Transverse colon (tissue), 4 donors: Measurements from ENCODE around the gene MEP1A. TPM values are rescaled to one million over a fixed set of nuclear protein-coding genes. Genes with fewer than 3 reads are reported as not detected.

Experiments used
- DNase-seq: peaks from one replicate; pipeline ENCODE4 v3.0.0-alpha.2; 2019
- H3K27ac ChIP-seq, 4 donors: fragments of 200-600 bp; sonication (generic); 2 replicates each; pipeline ENCODE4 v1.5.1; 2016 to 2018; ENCODE audit warnings: inconsistent platforms in 4 of 4
- H3K27me3 ChIP-seq: fragments of 200-600 bp; sonication (generic); 2 replicates; pipeline ENCODE4 v1.5.1; 2017; ENCODE audit warnings: inconsistent platforms
- H3K36me3 ChIP-seq, 4 donors: fragments of 200-600 bp; sonication (generic); 2 replicates each; pipeline ENCODE4 v1.5.1; 2017 to 2019; ENCODE audit warnings: inconsistent platforms in 4 of 4
- H3K4me1 ChIP-seq, 4 donors: fragments of 200-600 bp; sonication (generic); 2 replicates each; pipeline ENCODE4 v1.5.1; 2017 to 2020; ENCODE audit warnings: inconsistent platforms in 4 of 4
- H3K4me3 ChIP-seq, 4 donors: fragments of 200-600 bp; sonication (generic); 1 replicate in 1 of 4; 2 replicates in 3 of 4; pipeline versions ENCODE4 v1.5.1 to v1.6.1; 2017 to 2019; ENCODE audit warnings: inconsistent platforms in 4 of 4
- H3K9me3 ChIP-seq, 2 donors: fragments of 200-600 bp; sonication (generic); 2 replicates each; pipeline ENCODE4 v1.5.1; 2017 to 2019; ENCODE audit warnings: inconsistent platforms in 2 of 2
- EP300 ChIP-seq: sonication (generic); formaldehyde crosslinking; IDR thresholded peaks from one replicate; pipeline ENCODE4 v1.6.1; 2017; ENCODE audit warnings: antibody characterized with exemption, low read depth
- POLR2A ChIP-seq: fragments of 450-650 bp; IDR thresholded peaks from one replicate; pipeline ENCODE4 v1.6.1; 2016; ENCODE audit warnings: antibody characterized with exemption, mild to moderate bottlenecking, moderate library complexity
- POLR2AphosphoS5 ChIP-seq, 3 donors: sonication (generic); formaldehyde crosslinking; IDR thresholded peaks; one replicate each; pipeline ENCODE4 v1.6.1; 2016; ENCODE audit warnings: antibody characterized with exemption in 3 of 3
- WGBS, 2 donors: methylation state at CpG; one replicate each; pipeline ENCODE4 v1.1.5; 2018; ENCODE audit warnings: low coverage in 1 of 2; 5-methylcytosine and 5-hydroxymethylcytosine counted together
- in situ Hi-C, 4 donors: fragments of 200-750 bp; cut with MboI; loops; one replicate each; pipeline versions ENCODE4 v1.15.0 to v1.15.1; 2017; ENCODE audit warnings: low sequenced_read_pairs in 3 of 4, low pct_ligation_motif_present in 1 of 4, low pct_unique_long_range_greater_than_20kb in 1 of 4
- intact Hi-C: fragments of 100-400 bp; cut with DNase I; formaldehyde crosslinking; loops from one replicate; pipeline ENCODE4 v1.15.1; 2023; ENCODE audit warnings: low total_unique reads
- total RNA-seq, 4 donors: library from RNA; depleted of rRNA; stranded (reverse); fragments of >200 nt; gene quantifications; one replicate each; pipeline ENCODE4 v1.1.0, GENCODE V29; 2016
- TF ChIP-seq, protein P1 (sequence below), 5 experiments: fragments of 200-600 bp in 3 of 5; fragments of 450-650 bp in 2 of 5; sonication (generic) in 3 of 5; IDR thresholded peaks; 1 replicate in 2 of 5; 2 replicates in 3 of 5; pipeline ENCODE4 v1.5.1; 2016 to 2017; ENCODE audit warnings: antibody characterized with exemption in 5 of 5, inconsistent platforms in 3 of 5, mild to moderate bottlenecking in 2 of 5, moderate library complexity in 1 of 5

MEP1A gene
- total RNA-seq, 4 donors from 2014 or later, result 31.2 to 601 (median 223) TPM

DNA sequence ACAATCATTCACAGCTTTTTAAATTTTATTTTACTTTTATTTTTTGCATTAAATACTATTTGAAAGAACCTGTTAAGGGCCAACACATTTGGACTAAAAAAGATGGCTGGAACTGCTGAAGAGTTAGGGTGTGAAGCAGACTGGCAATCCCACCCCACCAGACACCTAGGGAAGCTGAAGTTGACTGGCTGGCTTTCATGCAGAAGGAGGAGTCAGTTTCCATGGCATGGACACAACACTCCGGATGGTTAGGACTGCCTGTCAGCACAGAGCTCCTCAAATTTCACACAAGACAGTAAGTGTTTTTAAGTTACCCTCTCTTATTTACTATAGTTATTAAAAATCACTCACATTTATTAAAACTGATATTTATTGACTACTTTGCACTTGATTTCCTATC, 46.5 kb upstream of the MEP1A start, which contains the start of gene ANKRD66:
ANKRD66 (plus strand) TSS at position 238 of the 400 bp plus-strand sequence. CDS start 5,016 bp downstream, outside the sequence.
- in situ Hi-C loops, result no loop called here
- no peaks in the 10 kb centered on the region for H3K9me3 ChIP-seq
- 83 to 86% methylated on average over 1 of the region's 1 CpG for WGBS, 2 donors
- H3K4me1 ChIP-seq, result no peaks in the 10 kb centered on the region
- no peak within 1 kb of the TSS for H3K4me3 ChIP-seq
- no peaks in the 10 kb centered on the region for H3K27me3 ChIP-seq
- TF ChIP-seq POLR2A (no peak), POLR2AphosphoS5 (IDR thresholded peaks at IDR 0.05) (no peak), EP300 (no peak)
- TF ChIP-seq, protein P1, sequence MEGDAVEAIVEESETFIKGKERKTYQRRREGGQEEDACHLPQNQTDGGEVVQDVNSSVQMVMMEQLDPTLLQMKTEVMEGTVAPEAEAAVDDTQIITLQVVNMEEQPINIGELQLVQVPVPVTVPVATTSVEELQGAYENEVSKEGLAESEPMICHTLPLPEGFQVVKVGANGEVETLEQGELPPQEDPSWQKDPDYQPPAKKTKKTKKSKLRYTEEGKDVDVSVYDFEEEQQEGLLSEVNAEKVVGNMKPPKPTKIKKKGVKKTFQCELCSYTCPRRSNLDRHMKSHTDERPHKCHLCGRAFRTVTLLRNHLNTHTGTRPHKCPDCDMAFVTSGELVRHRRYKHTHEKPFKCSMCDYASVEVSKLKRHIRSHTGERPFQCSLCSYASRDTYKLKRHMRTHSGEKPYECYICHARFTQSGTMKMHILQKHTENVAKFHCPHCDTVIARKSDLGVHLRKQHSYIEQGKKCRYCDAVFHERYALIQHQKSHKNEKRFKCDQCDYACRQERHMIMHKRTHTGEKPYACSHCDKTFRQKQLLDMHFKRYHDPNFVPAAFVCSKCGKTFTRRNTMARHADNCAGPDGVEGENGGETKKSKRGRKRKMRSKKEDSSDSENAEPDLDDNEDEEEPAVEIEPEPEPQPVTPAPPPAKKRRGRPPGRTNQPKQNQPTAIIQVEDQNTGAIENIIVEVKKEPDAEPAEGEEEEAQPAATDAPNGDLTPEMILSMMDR (IDR thresholded peaks at IDR 0.05), result no peak
- no peak within 1 kb of the TSS for H3K27ac ChIP-seq
- no peak for DNase-seq
- intact Hi-C loops, result no loop called here
- no peaks in the 10 kb centered on the region for H3K36me3 ChIP-seq

DNA sequence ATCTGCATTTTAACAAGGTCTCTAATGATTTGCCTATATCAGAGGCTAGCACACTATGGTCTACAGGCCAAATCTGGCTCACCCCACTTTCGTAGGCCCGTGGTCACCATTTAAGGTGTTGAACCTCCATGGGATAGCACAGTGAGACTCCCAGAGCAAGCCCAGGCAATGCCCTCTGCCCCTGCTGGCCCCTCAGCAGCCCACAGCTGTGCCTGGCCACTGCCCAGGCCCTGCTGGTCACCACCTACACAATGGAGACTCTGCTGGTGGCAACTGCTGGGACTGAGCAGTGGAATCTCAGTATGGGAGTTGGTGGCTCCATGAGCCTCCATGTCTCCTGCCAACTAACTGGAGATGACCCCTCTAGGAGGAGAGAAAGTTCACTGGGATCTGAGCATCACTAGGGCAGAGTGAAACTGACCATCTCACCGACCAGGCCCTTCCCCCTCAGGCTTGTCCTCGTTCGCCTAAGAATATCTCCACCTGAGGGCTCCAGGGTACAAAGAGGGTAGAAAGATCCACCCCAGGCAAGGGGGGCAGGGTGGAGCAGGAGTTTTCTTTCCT, 44.2 kb upstream of the MEP1A start:
- in situ Hi-C loops, result no loop called here
- H3K9me3 ChIP-seq, result no peaks in the 10 kb centered on the region

DNA sequence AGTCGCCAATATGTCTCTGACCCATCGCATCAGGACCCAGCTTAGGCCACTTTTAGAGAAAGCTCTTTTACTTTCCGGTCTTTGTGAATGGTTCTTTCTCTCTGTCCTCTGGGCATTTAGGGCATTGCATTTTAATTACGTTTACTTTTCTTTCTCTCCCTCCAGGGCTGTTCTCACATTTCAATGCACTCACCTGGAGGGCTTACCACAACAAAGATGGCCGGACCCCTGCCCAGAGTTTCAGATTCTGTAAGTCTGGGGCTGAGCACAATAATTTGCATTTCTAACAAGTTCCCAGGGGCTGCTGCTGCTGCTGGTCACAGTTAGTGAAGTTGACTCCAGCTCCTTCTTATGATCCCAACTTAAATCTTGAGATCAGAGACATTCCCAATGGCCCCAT, 43.5 kb upstream of the MEP1A start:
- H3K27ac ChIP-seq, result no peak overlapping the region
- DNase-seq, result no peak
- intact Hi-C loops (no loop called here), in situ Hi-C loops (no loop called here)
- WGBS, 2 donors, result 82 to 96% methylated on average over 3 to 5 of the region's 5 CpGs
- no peak for TF ChIP-seq POLR2AphosphoS5 (IDR thresholded peaks at IDR 0.05)
- no peak for TF ChIP-seq EP300
- TF ChIP-seq, protein P1 (IDR thresholded peaks at IDR 0.05), result no peak
- no peak for TF ChIP-seq POLR2A
- H3K36me3 ChIP-seq, result no peaks in the 10 kb centered on the region
- H3K9me3 ChIP-seq, result no peaks in the 10 kb centered on the region
- H3K4me3 ChIP-seq, result no peak overlapping the region
- H3K27me3 ChIP-seq, result no peaks in the 10 kb centered on the region
- H3K4me1 ChIP-seq, result no peaks in the 10 kb centered on the region

More for the DNA sequence above, 44.2 kb upstream of the MEP1A start:
- no peaks in the 10 kb centered on the region for H3K4me1 ChIP-seq
- 95 to 96% methylated on average over 5 of the region's 5 CpGs for WGBS, 2 donors
- H3K36me3 ChIP-seq, result no peaks in the 10 kb centered on the region
- TF ChIP-seq EP300 (no peak), POLR2A (no peak), POLR2AphosphoS5 (IDR thresholded peaks at IDR 0.05) (no peak)
- TF ChIP-seq, protein P1 (IDR thresholded peaks at IDR 0.05), result no peak
- H3K27ac ChIP-seq, result no peak overlapping the region
- no peak overlapping the region for H3K4me3 ChIP-seq
- no peaks in the 10 kb centered on the region for H3K27me3 ChIP-seq
- intact Hi-C loops, result no loop called here
- DNase-seq, result no peak

DNA sequence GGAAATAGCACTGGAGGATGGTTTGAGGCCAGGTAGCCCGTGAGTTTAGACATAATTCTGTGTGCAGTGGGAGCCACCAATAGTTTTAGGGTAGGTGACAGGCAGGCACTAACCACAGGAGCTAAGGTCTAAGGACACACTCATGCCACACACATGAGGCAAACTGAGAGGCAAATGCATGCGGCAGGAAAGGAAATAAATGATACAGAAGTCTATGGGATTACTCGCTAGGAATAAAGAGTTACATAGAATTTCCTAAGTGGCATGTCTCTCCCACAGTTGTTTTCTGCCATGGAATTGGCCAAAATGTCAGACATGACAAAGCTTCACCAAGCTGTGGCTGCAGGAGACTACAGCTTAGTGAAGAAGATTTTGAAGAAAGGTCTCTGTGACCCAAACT, 41.5 kb upstream of the MEP1A start:
- H3K27ac ChIP-seq, result no peak overlapping the region
- TF ChIP-seq POLR2AphosphoS5 (IDR thresholded peaks at IDR 0.05) (no peak), EP300 (no peak), POLR2A (no peak)
- TF ChIP-seq, protein P1 (IDR thresholded peaks at IDR 0.05), result no peak
- H3K4me1 ChIP-seq, result no peaks in the 10 kb centered on the region
- in situ Hi-C loops, result no loop called here
- no peak overlapping the region for H3K4me3 ChIP-seq
- 83 to 92% methylated on average over 2 to 3 of the region's 3 CpGs for WGBS, 2 donors
- no peaks in the 10 kb centered on the region for H3K36me3 ChIP-seq
- no peaks in the 10 kb centered on the region for H3K27me3 ChIP-seq
- H3K9me3 ChIP-seq, result no peaks in the 10 kb centered on the region
- no peak for DNase-seq
- intact Hi-C loops, result no loop called here
